Trophoblast cell (in vitro differentiated cells and primary cell): Measurements from ENCODE around the gene ZNF423.

ENCODE experiments used
- DNase-seq, 2 donors: peaks; one replicate each; pipeline ENCODE4 v3.0.0-alpha.2; 2016
- H2AFZ ChIP-seq: 2 replicates; pipeline ENCODE4 v1.6.1; 2013; ENCODE audit warnings: low read length, moderate library complexity, mild to moderate bottlenecking; ENCODE audit not compliant: insufficient read depth, poor library complexity
- H2AK5ac ChIP-seq: 2 replicates; pipeline ENCODE4 v1.6.1; 2013; ENCODE audit warnings: mild to moderate bottlenecking, low read length
- H2BK120ac ChIP-seq: 2 replicates; pipeline ENCODE4 v1.6.1; 2013; ENCODE audit warnings: low read length, mild to moderate bottlenecking, moderate library complexity; ENCODE audit not compliant: insufficient read depth, poor library complexity
- H2BK12ac ChIP-seq: 2 replicates; pipeline ENCODE4 v1.6.1; 2013; ENCODE audit warnings: mild to moderate bottlenecking, low read length, moderate library complexity
- H2BK5ac ChIP-seq: 2 replicates; pipeline ENCODE4 v1.6.1; 2013; ENCODE audit warnings: low read length, low read depth, moderate library complexity, mild to moderate bottlenecking; ENCODE audit not compliant: poor library complexity
- H3K14ac ChIP-seq: 2 replicates; pipeline ENCODE4 v1.6.1; 2013; ENCODE audit warnings: mild to moderate bottlenecking, low read length
- H3K18ac ChIP-seq: 2 replicates; pipeline ENCODE4 v1.6.1; 2013; ENCODE audit warnings: mild to moderate bottlenecking, low read length
- H3K23ac ChIP-seq: 2 replicates; pipeline ENCODE4 v1.6.1; 2013; ENCODE audit warnings: low read length
- H3K27ac ChIP-seq: 2 replicates; pipeline ENCODE4 v1.5.1; 2013; ENCODE audit warnings: low read depth, mild to moderate bottlenecking, inconsistent platforms, low read length, moderate library complexity
- H3K27me3 ChIP-seq: 2 replicates; pipeline ENCODE4 v1.6.1; 2013; ENCODE audit warnings: inconsistent platforms, mild to moderate bottlenecking, low read length, moderate library complexity; ENCODE audit not compliant: insufficient read depth
- H3K36me3 ChIP-seq, 2 experiments: 1 replicate in 1 of 2; 2 replicates in 1 of 2; pipeline ENCODE4 v1.6.1; 2013; ENCODE audit warnings: low read length in 2 of 2, mild to moderate bottlenecking in 2 of 2, moderate library complexity in 1 of 2; ENCODE audit not compliant: insufficient read depth in 2 of 2, control insufficient read depth in 1 of 2
- H3K4ac ChIP-seq: 2 replicates; pipeline ENCODE4 v1.6.1; 2013; ENCODE audit warnings: low read depth, mild to moderate bottlenecking, low read length, moderate library complexity
- H3K4me1 ChIP-seq, 2 experiments: 1 replicate in 1 of 2; 2 replicates in 1 of 2; pipeline ENCODE4 v1.6.1; 2013; ENCODE audit warnings: low read length in 2 of 2, mild to moderate bottlenecking in 2 of 2, moderate library complexity in 1 of 2; ENCODE audit not compliant: insufficient read depth in 2 of 2, control insufficient read depth in 1 of 2
- H3K4me2 ChIP-seq: 2 replicates; pipeline ENCODE4 v1.6.1; 2013; ENCODE audit warnings: inconsistent platforms, mild to moderate bottlenecking, low read length, moderate library complexity
- H3K4me3 ChIP-seq: 2 replicates; pipeline ENCODE4 v1.5.1; 2013; ENCODE audit warnings: mild to moderate bottlenecking, low read depth, low read length, inconsistent platforms
- H3K79me1 ChIP-seq: one replicate; pipeline ENCODE4 v1.6.1; 2013; ENCODE audit warnings: low read length
- H3K79me2 ChIP-seq: 2 replicates; pipeline ENCODE4 v1.6.1; 2013; ENCODE audit warnings: low read length, mild to moderate bottlenecking; ENCODE audit not compliant: control insufficient read depth, insufficient read depth, poor library complexity
- H3K9ac ChIP-seq: 2 replicates; pipeline ENCODE4 v1.6.1; 2013; ENCODE audit warnings: mild to moderate bottlenecking, low read length
- H3K9me3 ChIP-seq: 2 replicates; pipeline ENCODE4 v1.6.1; 2013; ENCODE audit warnings: low read depth, mild to moderate bottlenecking, control low read depth, inconsistent platforms, low read length; ENCODE audit not compliant: insufficient read depth
- H4K12ac ChIP-seq: 2 replicates; pipeline ENCODE4 v1.6.1; 2013; ENCODE audit warnings: low read depth, mild to moderate bottlenecking, low read length, moderate library complexity
- H4K8ac ChIP-seq: 2 replicates; pipeline ENCODE4 v1.6.1; 2013; ENCODE audit warnings: low read depth, mild to moderate bottlenecking, low read length, moderate library complexity
- H4K91ac ChIP-seq: one replicate; pipeline ENCODE4 v1.6.1; 2013; ENCODE audit warnings: low read depth, mild to moderate bottlenecking, low read length, moderate library complexity
- WGBS: extraction: QIAGEN DNeasy Blood & Tissue Kit; methylation state at CpG from one replicate; pipeline ENCODE4 v1.1.7; 2013; ENCODE audit warnings: missing lambda C conversion rate; ENCODE audit not compliant: insufficient read length, insufficient coverage; ENCODE audit errors: extremely low coverage; 5-methylcytosine and 5-hydroxymethylcytosine counted together

The ZNF423 gene

GRCh38 chr16:49651996-49652395, 203.9 kb downstream of the ZNF423 start:
- no peak overlapping the region for H4K12ac ChIP-seq
- H3K27me3 ChIP-seq = no peaks in the 10 kb centered on the region
- no peaks in the 10 kb centered on the region for H3K79me2 ChIP-seq
- no peak overlapping the region for H2AFZ ChIP-seq
- H2BK120ac ChIP-seq = no peak overlapping the region
- no CpG with 5 or more reads among the region's 7 CpGs for WGBS
- H3K23ac ChIP-seq = no peak overlapping the region
- H3K79me1 ChIP-seq = peaks cover 4% of the 10 kb centered on the region
- no peaks in the 10 kb centered on the region for H3K36me3 ChIP-seq
- H3K14ac ChIP-seq = no peak overlapping the region
- H3K18ac ChIP-seq = no peak overlapping the region
- H2BK5ac ChIP-seq = no peak overlapping the region
- no peak for DNase-seq
- no peak overlapping the region for H4K8ac ChIP-seq
- H3K4me3 ChIP-seq = no peak overlapping the region
- no peak overlapping the region for H3K4me2 ChIP-seq
- H2BK12ac ChIP-seq = no peak overlapping the region
- H3K27ac ChIP-seq = no peak overlapping the region
- H3K9ac ChIP-seq = no peak overlapping the region
- H3K4ac ChIP-seq = no peak overlapping the region
- no peaks in the 10 kb centered on the region for H3K4me1 ChIP-seq
- H4K91ac ChIP-seq = no peak overlapping the region
- no peak overlapping the region for H2AK5ac ChIP-seq
- H3K9me3 ChIP-seq = peaks cover 1% of the 10 kb centered on the region

- Histone ChIP-seq H3K27ac (no peak overlapping the region), H2BK12ac (no peak overlapping the region), H2BK5ac (no peak overlapping the region), H2BK120ac (no peak overlapping the region), H3K4me3 (no peak overlapping the region), H2AFZ (no peak overlapping the region), H4K12ac (no peak overlapping the region), H3K79me2 (no peaks in the 10 kb centered on the region), H3K14ac (no peak overlapping the region), H3K27me3 (no peaks in the 10 kb centered on the region), H2AK5ac (no peak overlapping the region), H3K9ac (no peak overlapping the region), H3K9me3 (peaks cover 3% of the 10 kb centered on the region), H3K4ac (no peak overlapping the region), H3K36me3 (no peaks in the 10 kb centered on the region), H3K18ac (no peak overlapping the region), H3K79me1 (peaks cover 2% of the 10 kb centered on the region), H3K4me1 (no peaks in the 10 kb centered on the region), H3K4me2 (no peak overlapping the region), H4K91ac (no peak overlapping the region), H3K23ac (no peak overlapping the region), H4K8ac (no peak overlapping the region)
- no peak for DNase-seq
- WGBS = no CpG with 5 or more reads among the region's 4 CpGs
Observed at GRCh38 chr16:49651226-49651625, 204.7 kb downstream of the ZNF423 start.

- no peak overlapping the region for H3K18ac ChIP-seq
- H3K27me3 ChIP-seq = no peaks in the 10 kb centered on the region
- H3K4ac ChIP-seq = no peak overlapping the region
- H3K9me3 ChIP-seq = peaks cover 3% of the 10 kb centered on the region
- no peak overlapping the region for H3K27ac ChIP-seq
- no peaks in the 10 kb centered on the region for H3K79me2 ChIP-seq
- no peak overlapping the region for H3K14ac ChIP-seq
- no CpG with 5 or more reads among the region's 1 CpG for WGBS
- no peak overlapping the region for H2AFZ ChIP-seq
- no peak overlapping the region for H2BK120ac ChIP-seq
- no peak overlapping the region for H3K23ac ChIP-seq
- H4K8ac ChIP-seq = no peak overlapping the region
- no peaks in the 10 kb centered on the region for H3K4me1 ChIP-seq
- peaks cover 2% of the 10 kb centered on the region for H3K79me1 ChIP-seq
- no peak overlapping the region for H2AK5ac ChIP-seq
- H2BK5ac ChIP-seq = no peak overlapping the region
- H3K4me2 ChIP-seq = no peak overlapping the region
- DNase-seq = no peak
- no peak overlapping the region for H2BK12ac ChIP-seq
- H3K9ac ChIP-seq = no peak overlapping the region
- no peak overlapping the region for H4K12ac ChIP-seq
- H4K91ac ChIP-seq = no peak overlapping the region
- H3K4me3 ChIP-seq = no peak overlapping the region
- no peaks in the 10 kb centered on the region for H3K36me3 ChIP-seq
Observed at GRCh38 chr16:49650603-49651002, 205.3 kb downstream of the ZNF423 start.

GRCh38 chr16:49649013-49649765, 206.7 kb downstream of the ZNF423 start:
- WGBS = no CpG with 5 or more reads among the region's 5 CpGs

More at GRCh38 chr16:49649013-49649765, 206.7 kb downstream of the ZNF423 start:
- Histone ChIP-seq H2BK12ac (no peak overlapping the region), H2BK5ac (no peak overlapping the region), H3K4me1 (no peaks in the 10 kb centered on the region), H3K27me3 (no peaks in the 10 kb centered on the region), H3K9me3 (peaks cover 3% of the 10 kb centered on the region), H3K18ac (no peak overlapping the region), H3K27ac (no peak overlapping the region), H3K79me1 (peaks cover 2% of the 10 kb centered on the region), H3K4ac (no peak overlapping the region), H2AK5ac (no peak overlapping the region), H3K4me2 (no peak overlapping the region), H3K14ac (no peak overlapping the region), H3K36me3 (no peaks in the 10 kb centered on the region), H4K91ac (no peak overlapping the region), H3K79me2 (no peaks in the 10 kb centered on the region), H2AFZ (no peak overlapping the region), H3K4me3 (no peak overlapping the region), H4K8ac (no peak overlapping the region), H3K9ac (no peak overlapping the region), H4K12ac (no peak overlapping the region), H3K23ac (no peak overlapping the region), H2BK120ac (no peak overlapping the region)
- DNase-seq = peak in 1 of 2 donors; percentile 35
